Neural cell (in vitro differentiated cells): ENCODE data around the gene ABCC11. TPM values are rescaled to one million over a fixed set of nuclear protein-coding genes. Genes with fewer than 3 reads are reported as not detected.

Experiments
- H2AFZ ChIP-seq: fragments of 200-600, 300-800 bp; sonication (generic), shearing (Covaris generic); 2 replicates; pipeline ENCODE4 v1.6.0; 2014; ENCODE audit warnings: low read depth, mild to moderate bottlenecking, antibody characterized with exemption, low read length, moderate library complexity
- H3F3A ChIP-seq: fragments of 200-600 bp; shearing (Covaris generic); 2 replicates; pipeline ENCODE4 v1.6.1; 2016; ENCODE audit warnings: mild to moderate bottlenecking, moderate library complexity, mixed read lengths, antibody characterized with exemption, low read length; ENCODE audit not compliant: insufficient read depth, poor library complexity, severe bottlenecking
- H3K27ac ChIP-seq: fragments of 200-600, 300-800 bp; sonication (generic), shearing (Covaris generic); 2 replicates; pipeline ENCODE4 v1.5.1; 2014; ENCODE audit warnings: mild to moderate bottlenecking, low read length, moderate library complexity
- H3K27me3 ChIP-seq: fragments of 300-800, 200-600 bp; sonication (generic), shearing (Covaris generic); 2 replicates; pipeline ENCODE4 v1.6.0; 2014; ENCODE audit warnings: mild to moderate bottlenecking, low read depth, low read length, moderate library complexity; ENCODE audit not compliant: insufficient read depth
- H3K36me3 ChIP-seq: fragments of 300-800, 200-600 bp; sonication (generic), shearing (Covaris generic); 2 replicates; pipeline ENCODE4 v1.5.1; 2014; ENCODE audit warnings: mild to moderate bottlenecking, antibody characterized with exemption, low read length, moderate library complexity; ENCODE audit not compliant: insufficient read depth
- H3K4me2 ChIP-seq: fragments of 300-800, 200-600 bp; sonication (generic), shearing (Covaris generic); 2 replicates; pipeline ENCODE4 v1.6.0; 2014; ENCODE audit warnings: mild to moderate bottlenecking, low read length
- H3K4me3 ChIP-seq: fragments of 300-800, 200-600 bp; sonication (generic), shearing (Covaris generic); 2 replicates; pipeline ENCODE4 v1.5.1; 2014; ENCODE audit warnings: mild to moderate bottlenecking, low read length, moderate library complexity
- H3K79me2 ChIP-seq: fragments of 200-600 bp; shearing (Covaris generic); replicated peaks from 2 replicates; pipeline ENCODE4 v1.6.0; 2014; ENCODE audit warnings: mild to moderate bottlenecking, low read length, moderate library complexity; ENCODE audit not compliant: insufficient read depth
- H3K9ac ChIP-seq: fragments of 300-800, 200-600 bp; sonication (generic), shearing (Covaris generic); 2 replicates; pipeline ENCODE4 v1.6.1; 2016; ENCODE audit warnings: mild to moderate bottlenecking, low read length, mixed read lengths
- H3K9me2 ChIP-seq: fragments of 200-600 bp; shearing (Covaris generic); 2 replicates; pipeline ENCODE4 v1.6.1; 2016; ENCODE audit warnings: mild to moderate bottlenecking, low read length, mixed read lengths; ENCODE audit not compliant: insufficient read depth
- H3K9me3 ChIP-seq: fragments of 200-600, 300-800 bp; sonication (generic), shearing (Covaris generic); 2 replicates; pipeline ENCODE4 v1.6.1; 2016; ENCODE audit warnings: mild to moderate bottlenecking, mixed run types, low read length, moderate library complexity, mixed read lengths
- H4K20me1 ChIP-seq: fragments of 200-600 bp; shearing (Covaris generic); 2 replicates; pipeline ENCODE4 v1.6.1; 2016; ENCODE audit warnings: mild to moderate bottlenecking, mixed run types; ENCODE audit not compliant: insufficient read depth
- CTCF ChIP-seq: fragments of 450-650 bp; IDR thresholded peaks from 2 replicates; pipeline ENCODE4 v1.5.1; 2014; ENCODE audit warnings: antibody characterized with exemption, mild to moderate bottlenecking, moderate library complexity; ENCODE audit not compliant: poor library complexity, severe bottlenecking
- EP300 ChIP-seq: fragments of 450-650 bp; conservative IDR thresholded peaks from 2 replicates; pipeline ENCODE4 v1.6.1; 2014; ENCODE audit warnings: antibody characterized with exemption, mild to moderate bottlenecking, moderate library complexity; ENCODE audit not compliant: poor library complexity, severe bottlenecking
- EZH2 ChIP-seq: fragments of 200-600, 300-800 bp; shearing (Covaris generic), sonication (generic); IDR thresholded peaks from 2 replicates; pipeline ENCODE4 v1.6.1; 2014; ENCODE audit warnings: antibody characterized with exemption, low read length, borderline replicate concordance, mild to moderate bottlenecking; ENCODE audit not compliant: insufficient read depth, poor library complexity, severe bottlenecking
- MXI1 ChIP-seq: fragments of 450-650 bp; conservative IDR thresholded peaks from 2 replicates; pipeline ENCODE4 v1.6.1; 2014; ENCODE audit warnings: antibody characterized with exemption, mild to moderate bottlenecking; ENCODE audit not compliant: poor library complexity, severe bottlenecking
- POLR2AphosphoS5 ChIP-seq: IDR thresholded peaks from 2 replicates; pipeline ENCODE4 v1.6.1; 2012
- RAD21 ChIP-seq: fragments of 450-650 bp; conservative IDR thresholded peaks from 2 replicates; pipeline ENCODE4 v1.6.1; 2014; ENCODE audit warnings: antibody characterized with exemption, mild to moderate bottlenecking, moderate library complexity
- REST ChIP-seq: IDR thresholded peaks from 2 replicates; pipeline ENCODE4 v1.6.1; 2012; ENCODE audit warnings: borderline replicate concordance
- SMC3 ChIP-seq: fragments of 450-650 bp; conservative IDR thresholded peaks from 2 replicates; pipeline ENCODE4 v1.6.1; 2014; ENCODE audit warnings: antibody characterized with exemption, mild to moderate bottlenecking, moderate library complexity; ENCODE audit not compliant: poor library complexity
- TAF1 ChIP-seq: IDR thresholded peaks from 2 replicates; pipeline ENCODE4 v1.6.1; 2012; ENCODE audit warnings: low read depth
- polyA plus RNA-seq: library from polyadenylated mRNA; depleted of rRNA; stranded (reverse); fragments of >200 nt; gene quantifications from 2 replicates; pipeline ENCODE4 v1.2.3, GENCODE V29; 2014

Gene ABCC11
- polyA plus RNA-seq, 1 donor from 2014 or later: 0.14 TPM

- no peaks in the 10 kb centered on the region for H3K27me3 ChIP-seq
- H3K9ac ChIP-seq: no peak overlapping the region
- no peak overlapping the region for H3K27ac ChIP-seq
- H3K9me3 ChIP-seq: no peaks in the 10 kb centered on the region
- no peaks in the 10 kb centered on the region for H3K36me3 ChIP-seq
- no peak overlapping the region for H3K4me2 ChIP-seq
- H3K9me2 ChIP-seq: no peaks in the 10 kb centered on the region
- TF ChIP-seq TAF1 (no peak), SMC3 (no peak), CTCF (no peak), EP300 (no peak), RAD21 (no peak), REST (no peak), EZH2 (no peak), POLR2AphosphoS5 (no peak), MXI1 (no peak)
- H4K20me1 ChIP-seq: no peaks in the 10 kb centered on the region
- no peaks in the 10 kb centered on the region for H3K79me2 ChIP-seq
- H3F3A ChIP-seq: no peaks in the 10 kb centered on the region
- H2AFZ ChIP-seq: no peak overlapping the region
- H3K4me3 ChIP-seq: no peak overlapping the region
Observed at GRCh38 chr16:48146131-48146530, 101.2 kb downstream of the ABCC11 start.

GRCh38 chr16:48143812-48144368 lies 103.4 kb downstream of the ABCC11 start:
- Histone ChIP-seq H4K20me1 (no peaks in the 10 kb centered on the region), H3K36me3 (no peaks in the 10 kb centered on the region), H3K4me2 (no peak overlapping the region), H2AFZ (no peak overlapping the region), H3K9ac (no peak overlapping the region), H3K27ac (no peak overlapping the region), H3K9me3 (no peaks in the 10 kb centered on the region), H3K27me3 (no peaks in the 10 kb centered on the region), H3K79me2 (no peaks in the 10 kb centered on the region), H3K4me3 (no peak overlapping the region), H3K9me2 (no peaks in the 10 kb centered on the region), H3F3A (no peaks in the 10 kb centered on the region)
- no peak for TF ChIP-seq CTCF
- TF ChIP-seq SMC3: no peak
- TF ChIP-seq EZH2: no peak
- no peak for TF ChIP-seq REST
- TF ChIP-seq MXI1: no peak
- TF ChIP-seq RAD21: no peak
- TF ChIP-seq POLR2AphosphoS5: no peak
- no peak for TF ChIP-seq EP300
- no peak for TF ChIP-seq TAF1
